Hindlimb muscle (tissue), 1 donor: ENCODE data around the gene HIKESHI. TPM values are rescaled to one million over a fixed set of nuclear protein-coding genes. Genes with fewer than 3 reads are reported as not detected.

ENCODE experiments used
- DNase-seq: peaks from one replicate; pipeline ENCODE4 v3.0.0-alpha.2; 2013
- polyA plus RNA-seq: library from polyadenylated mRNA; unstranded; fragments of 120-200 nt; gene quantifications from one replicate; pipeline ENCODE4 v1.2.1, GENCODE V29; 2013; ENCODE audit not compliant: insufficient read length

Gene HIKESHI
- polyA plus RNA-seq, 1 donor: 30.8 TPM

GRCh38 chr11:86380295-86381059, 78.4 kb downstream of the HIKESHI start:
- no peak for DNase-seq

GRCh38 chr11:86383041-86383955, 81.3 kb downstream of the HIKESHI start:
- no peak for DNase-seq

GRCh38 chr11:86386283-86386682, 84.2 kb downstream of the HIKESHI start:
- no peak for DNase-seq

- DNase-seq: no peak
These were observed 84.7 kb downstream of the HIKESHI start for GRCh38 chr11:86386746-86387145.

- DNase-seq: no peak
These were observed 86.2 kb downstream of the HIKESHI start for GRCh38 chr11:86388198-86388597.

- DNase-seq: no peak
These were observed 88.4 kb downstream of the HIKESHI start for GRCh38 chr11:86390487-86390886.

- DNase-seq: no peak
These were observed 93.1 kb downstream of the HIKESHI start for GRCh38 chr11:86395061-86395551.

Other genes with a start within 250 kb of the HIKESHI start
- gene PICALM, start 233.2 kb upstream of the HIKESHI start, polyA plus RNA-seq: 109 TPM
- gene EED, start 57.5 kb upstream of the HIKESHI start, polyA plus RNA-seq: 17.7 TPM
- 1.4 TPM for gene CCDC81, start 72.6 kb downstream of the HIKESHI start, polyA plus RNA-seq